Measurements from ENCODE around the gene ZNF697. TPM values are rescaled to one million over a fixed set of nuclear protein-coding genes. Genes with fewer than 3 reads are reported as not detected.

Gene ZNF697
- total RNA-seq, 1 experiment from 2014 or later: 7.1 TPM

- H3K4me3 ChIP-seq (ENCODE audit: low read depth in 2 of 2, low read length in 2 of 2): no peak overlapping the region
- H3K4me1 ChIP-seq (ENCODE audit: control insufficient read depth, insufficient read depth, low read length): peaks cover 3% of the 10 kb centered on the region; the same call in 1 of the 2 replicates
- no peak for ATAC-seq
- CTCF ChIA-PET: no interaction called here
- BruUV-seq (replicated peaks): no TSS peak
- H3K27ac ChIP-seq (ENCODE audit: low read length): no peak overlapping the region
- TF ChIP-seq SIN3A (IDR thresholded peaks at IDR 0.05; ENCODE audit: borderline replicate concordance, insufficient read depth, low read depth, low read length): no peak
- no peak for TF ChIP-seq TCF7L2 (IDR thresholded peaks at IDR 0.05; ENCODE audit: low read depth, low read length)
- TF ChIP-seq CTCF (IDR thresholded peaks at IDR 0.05): no peak
- TF ChIP-seq POLR2AphosphoS5 (IDR thresholded peaks at IDR 0.05; ENCODE audit: low read depth, low read length): no peak
- TF ChIP-seq REST (IDR thresholded peaks at IDR 0.05; ENCODE audit: insufficient read depth in 1 of 2, low read depth in 2 of 2, low read length in 1 of 2): no peak
- intact Hi-C loops (cut with micrococcal nuclease; ENCODE audit: unreplicated experiment): no loop called here
- no peak for DNase-seq (ENCODE audit: low read depth, low spot score)
- H3K9me3 ChIP-seq (ENCODE audit: control insufficient read depth, insufficient read depth, low read depth, low read length): no peaks in the 10 kb centered on the region
- POLR2A ChIA-PET: no interaction called here
- in situ Hi-C loops (cut with HindIII; ENCODE audit: low pct_unique_long_range_greater_than_20kb, low sequenced_read_pairs): no loop called here
- H3K27me3 ChIP-seq (ENCODE audit: control insufficient read depth, insufficient read depth, low read length): peaks cover 68% of the 10 kb centered on the region
- no peaks in the 10 kb centered on the region for H3K36me3 ChIP-seq (ENCODE audit: control insufficient read depth, insufficient read depth, low read length)
Measured at GRCh38 chr1:119653839-119654170, 5.7 kb upstream of the ZNF697 start.

GRCh38 chr1:119653135-119653838 is 5.2 kb upstream of the ZNF697 start:
- Histone ChIP-seq H3K27me3 (ENCODE audit: control insufficient read depth, insufficient read depth, low read length) (peaks cover 68% of the 10 kb centered on the region), H3K4me1 (ENCODE audit: control insufficient read depth, insufficient read depth, low read length) (peaks cover 3% of the 10 kb centered on the region; the same call in 1 of the 2 replicates), H3K36me3 (ENCODE audit: control insufficient read depth, insufficient read depth, low read length) (no peaks in the 10 kb centered on the region), H3K9me3 (ENCODE audit: control insufficient read depth, insufficient read depth, low read depth, low read length) (no peaks in the 10 kb centered on the region), H3K4me3 (ENCODE audit: low read depth in 2 of 2, low read length in 2 of 2) (no peak overlapping the region), H3K27ac (ENCODE audit: low read length) (no peak overlapping the region)
- ATAC-seq (no peak), DNase-seq (ENCODE audit: low read depth, low spot score) (no peak)
- CTCF ChIA-PET: no interaction called here
- no peak for TF ChIP-seq REST (IDR thresholded peaks at IDR 0.05; ENCODE audit: insufficient read depth in 1 of 2, low read depth in 2 of 2, low read length in 1 of 2)
- no peak for TF ChIP-seq SIN3A (IDR thresholded peaks at IDR 0.05; ENCODE audit: borderline replicate concordance, insufficient read depth, low read depth, low read length)
- TF ChIP-seq TCF7L2 (IDR thresholded peaks at IDR 0.05; ENCODE audit: low read depth, low read length): no peak
- no peak for TF ChIP-seq POLR2AphosphoS5 (IDR thresholded peaks at IDR 0.05; ENCODE audit: low read depth, low read length)
- TF ChIP-seq CTCF (IDR thresholded peaks at IDR 0.05): no peak
- POLR2A ChIA-PET: no interaction called here
- in situ Hi-C loops (cut with HindIII; ENCODE audit: low pct_unique_long_range_greater_than_20kb, low sequenced_read_pairs): no loop called here
- intact Hi-C loops (cut with micrococcal nuclease; ENCODE audit: unreplicated experiment): no loop called here
- BruUV-seq (replicated peaks): no TSS peak

Measured in Panc1 (cell line).